Measurements from ENCODE around the gene PRSS57.

Gene PRSS57

GRCh38 chr19:688992-689391 lies 6.3 kb downstream of the PRSS57 start:
- no peak for DNase-seq

DNA sequence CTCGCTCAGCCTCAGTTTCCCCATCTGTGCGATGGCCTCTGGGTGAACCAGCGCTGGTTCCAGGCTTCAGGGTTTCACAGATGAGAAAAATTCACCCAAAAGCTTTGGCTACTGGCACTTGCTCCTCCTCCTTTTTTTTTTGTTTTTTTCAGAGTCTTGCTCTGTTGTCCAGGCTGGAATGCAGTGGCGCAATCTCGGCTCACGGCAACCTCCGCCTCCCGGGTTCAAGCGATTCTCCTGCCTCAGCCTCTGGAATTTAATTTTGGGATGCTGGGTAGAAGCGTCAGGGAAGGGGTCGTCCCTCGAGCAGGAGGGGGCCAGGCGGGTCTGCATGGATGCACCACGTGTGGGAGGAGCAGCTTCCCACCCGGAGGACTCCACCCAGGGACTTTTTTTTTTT lies 7.0 kb downstream of the PRSS57 start:
- no peak for DNase-seq

DNA sequence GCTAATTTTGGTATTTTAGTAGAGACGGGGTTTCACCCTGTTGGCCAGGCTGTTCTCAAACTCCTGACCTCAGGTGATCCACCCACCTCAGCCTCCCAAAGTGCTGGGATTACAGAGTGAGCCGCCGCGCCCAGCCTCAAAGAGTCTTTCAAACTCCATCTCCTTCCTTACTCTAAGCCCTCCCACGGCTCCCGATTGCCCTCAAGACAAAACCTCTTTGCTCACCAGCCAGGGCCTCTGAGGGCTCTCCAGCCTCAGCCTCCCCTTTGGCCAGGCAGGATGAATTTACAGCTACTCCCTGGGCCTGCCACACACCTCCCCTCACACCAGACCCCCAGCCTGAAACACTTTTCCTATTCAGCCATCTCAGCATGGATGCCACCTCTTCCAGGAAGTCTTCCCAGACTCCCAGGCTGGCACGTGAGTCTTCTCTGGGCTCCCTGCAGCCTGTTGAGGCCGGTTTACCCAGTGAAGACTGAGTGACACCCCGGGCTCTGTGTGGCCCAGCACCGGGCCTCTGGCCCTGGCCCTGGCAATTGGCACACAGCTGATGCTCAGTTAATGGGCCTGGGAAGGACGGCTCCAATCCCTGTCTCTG lies 7.6 kb downstream of the PRSS57 start:
- DNase-seq = no peak

GRCh38 chr19:686589-687297 lies 8.5 kb downstream of the PRSS57 start:
- no peak for DNase-seq

DNA sequence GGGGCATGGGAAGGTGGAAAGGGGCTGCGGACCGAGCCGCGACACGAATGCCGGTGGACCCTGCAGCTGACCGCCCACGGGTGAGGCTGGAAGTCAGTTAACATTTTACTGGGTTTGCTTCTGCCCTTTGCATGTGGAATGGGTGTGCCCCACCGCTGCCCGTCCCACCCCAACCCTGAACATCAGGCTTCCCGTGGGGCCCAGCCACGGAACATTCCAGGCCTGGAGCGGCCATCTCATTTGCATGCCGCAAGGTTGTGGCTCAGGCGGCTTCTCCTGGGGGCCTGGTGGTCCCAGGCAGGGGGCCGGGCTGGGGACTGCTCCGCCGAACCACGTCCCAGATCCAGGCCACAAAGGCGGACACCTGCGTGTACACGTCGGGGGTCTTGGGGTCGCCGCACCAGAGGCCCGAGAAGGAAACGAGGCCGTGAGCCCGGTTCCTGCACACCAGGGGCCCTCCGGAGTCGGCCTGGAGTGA lies 9.8 kb downstream of the PRSS57 start:
- DNase-seq = no peak

DNA sequence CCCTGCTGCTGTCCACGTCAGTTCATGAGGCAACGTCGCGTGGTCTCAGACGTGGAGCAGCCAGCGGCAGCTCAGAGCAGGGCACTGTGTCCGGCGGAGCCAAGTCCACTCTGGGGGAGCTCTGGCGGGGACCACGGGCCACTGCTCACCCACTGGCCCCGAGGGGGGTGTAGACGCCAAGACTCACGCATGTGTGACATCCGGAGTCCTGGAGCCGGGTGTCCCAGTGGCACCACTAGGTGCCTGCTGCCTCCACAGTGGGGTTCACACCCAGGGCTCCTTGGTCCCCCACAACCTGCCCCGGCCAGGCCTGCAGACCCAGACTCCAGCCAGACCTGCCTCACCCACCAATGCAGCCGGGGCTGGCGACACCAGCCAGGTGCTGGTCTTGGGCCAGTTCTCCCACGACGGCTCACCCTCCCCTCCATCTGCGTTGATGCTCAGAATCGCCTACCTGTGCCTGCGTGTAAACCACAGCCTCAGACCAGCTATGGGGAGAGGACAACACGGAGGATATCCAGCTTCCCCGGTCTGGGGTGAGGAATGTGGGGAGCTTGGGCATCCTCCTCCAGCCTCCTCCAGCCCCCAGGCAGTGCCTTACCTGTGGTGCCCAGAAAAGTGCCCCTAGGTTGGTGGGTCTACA lies 12.5 kb downstream of the PRSS57 start:
- DNase-seq = no peak

DNA sequence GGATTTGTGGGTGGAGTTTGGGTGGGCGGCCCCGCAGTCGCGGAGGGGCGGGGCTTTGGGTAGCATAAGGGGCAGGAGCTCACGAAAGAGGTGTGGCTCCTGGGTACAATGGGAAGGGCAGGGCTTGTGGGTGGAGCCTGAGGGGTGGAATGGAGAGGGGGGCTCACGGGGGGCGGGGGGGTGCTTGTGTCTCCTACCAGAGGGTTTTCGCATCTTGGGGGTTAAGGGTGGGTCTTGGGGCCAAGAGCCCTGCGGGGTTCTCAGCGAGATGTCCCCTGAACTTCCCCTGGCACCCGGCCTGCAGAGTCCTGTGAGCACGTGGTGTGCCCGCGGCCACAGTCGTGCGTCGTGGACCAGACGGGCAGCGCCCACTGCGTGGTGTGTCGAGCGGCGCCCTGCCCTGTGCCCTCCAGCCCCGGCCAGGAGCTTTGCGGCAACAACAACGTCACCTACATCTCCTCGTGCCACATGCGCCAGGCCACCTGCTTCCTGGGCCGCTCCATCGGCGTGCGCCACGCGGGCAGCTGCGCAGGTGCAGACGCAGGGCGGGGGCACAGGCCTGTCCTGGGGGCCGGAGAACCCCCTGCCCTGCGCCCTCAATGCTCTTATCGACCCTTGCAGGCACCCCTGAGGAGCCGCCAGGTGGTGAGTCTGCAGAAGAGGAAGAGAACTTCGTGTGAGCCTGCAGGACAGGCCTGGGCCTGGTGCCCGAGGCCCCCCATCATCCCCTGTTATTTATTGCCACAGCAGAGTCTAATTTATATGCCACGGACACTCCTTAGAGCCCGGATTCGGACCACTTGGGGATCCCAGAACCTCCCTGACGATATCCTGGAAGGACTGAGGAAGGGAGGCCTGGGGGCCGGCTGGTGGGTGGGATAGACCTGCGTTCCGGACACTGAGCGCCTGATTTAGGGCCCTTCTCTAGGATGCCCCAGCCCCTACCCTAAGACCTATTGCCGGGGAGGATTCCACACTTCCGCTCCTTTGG lies 13.9 kb downstream of the PRSS57 start:
- DNase-seq = no peak

DNA sequence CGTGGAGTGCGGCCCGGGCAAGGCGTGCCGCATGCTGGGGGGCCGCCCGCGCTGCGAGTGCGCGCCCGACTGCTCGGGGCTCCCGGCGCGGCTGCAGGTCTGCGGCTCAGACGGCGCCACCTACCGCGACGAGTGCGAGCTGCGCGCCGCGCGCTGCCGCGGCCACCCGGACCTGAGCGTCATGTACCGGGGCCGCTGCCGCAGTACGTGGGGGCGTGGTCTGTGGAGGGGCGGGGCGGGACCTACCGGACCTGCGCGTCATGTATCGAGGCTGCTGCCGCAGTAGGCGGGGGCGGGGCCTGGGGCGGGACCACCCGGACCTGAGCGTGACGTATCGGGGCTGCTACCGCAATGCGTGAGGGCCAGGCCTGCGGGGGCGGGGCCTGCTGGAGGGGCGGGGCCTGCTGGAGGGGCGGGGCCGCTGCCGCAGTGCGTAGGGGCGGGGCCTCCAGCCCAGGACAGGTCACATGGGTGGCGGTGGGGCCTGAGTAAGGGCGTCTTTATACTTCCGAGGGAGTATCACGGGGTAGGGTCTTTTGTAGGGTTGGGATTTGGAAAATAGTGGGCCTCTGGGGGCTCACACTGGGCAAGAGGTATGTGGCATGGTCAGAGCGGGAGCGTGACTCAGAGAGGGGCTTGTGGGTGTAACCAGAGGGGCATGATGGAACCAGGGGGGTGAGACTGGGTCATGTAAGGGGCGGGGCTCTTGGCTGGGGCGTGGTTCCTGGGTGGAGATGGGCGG lies 14.8 kb downstream of the PRSS57 start:
- DNase-seq = peak; percentile 97

GRCh38 chr19:679418-680286 lies 15.6 kb downstream of the PRSS57 start:
- DNase-seq = peak; percentile 32

DNA sequence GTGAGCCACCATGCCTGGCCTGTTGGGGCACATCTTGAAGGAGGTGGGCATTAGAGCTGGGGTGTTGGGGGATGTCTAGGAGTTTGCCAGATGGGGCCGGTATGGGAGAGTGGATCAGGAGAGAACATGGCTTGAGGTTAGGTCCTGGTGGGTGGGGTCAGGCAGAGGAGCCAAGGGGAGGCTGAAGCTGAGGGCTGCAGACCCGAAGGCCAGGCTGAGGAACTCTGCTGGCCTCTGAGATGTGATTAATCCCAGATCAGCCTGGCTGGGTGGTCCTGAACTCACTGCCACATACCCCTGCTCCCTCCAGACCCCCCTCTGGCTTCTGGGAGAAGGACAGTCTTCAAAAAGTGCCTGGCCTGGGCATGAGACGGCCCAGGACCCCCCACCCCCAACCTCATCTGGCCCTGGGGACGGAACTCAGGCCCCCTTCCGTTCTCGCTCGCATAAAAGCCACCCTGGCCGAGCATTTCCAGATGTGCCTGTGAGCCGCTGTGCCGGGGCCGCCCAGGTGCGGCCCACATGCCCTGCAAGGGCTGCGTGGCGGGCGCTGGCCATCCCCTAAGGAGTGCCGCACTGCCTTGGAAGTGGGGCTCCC lies 16.4 kb downstream of the PRSS57 start:
- no peak for DNase-seq

GRCh38 chr19:677601-678436 lies 17.4 kb downstream of the PRSS57 start:
- no peak for DNase-seq

GRCh38 chr19:677201-677600 lies 18.1 kb downstream of the PRSS57 start:
- DNase-seq = no peak

DNA sequence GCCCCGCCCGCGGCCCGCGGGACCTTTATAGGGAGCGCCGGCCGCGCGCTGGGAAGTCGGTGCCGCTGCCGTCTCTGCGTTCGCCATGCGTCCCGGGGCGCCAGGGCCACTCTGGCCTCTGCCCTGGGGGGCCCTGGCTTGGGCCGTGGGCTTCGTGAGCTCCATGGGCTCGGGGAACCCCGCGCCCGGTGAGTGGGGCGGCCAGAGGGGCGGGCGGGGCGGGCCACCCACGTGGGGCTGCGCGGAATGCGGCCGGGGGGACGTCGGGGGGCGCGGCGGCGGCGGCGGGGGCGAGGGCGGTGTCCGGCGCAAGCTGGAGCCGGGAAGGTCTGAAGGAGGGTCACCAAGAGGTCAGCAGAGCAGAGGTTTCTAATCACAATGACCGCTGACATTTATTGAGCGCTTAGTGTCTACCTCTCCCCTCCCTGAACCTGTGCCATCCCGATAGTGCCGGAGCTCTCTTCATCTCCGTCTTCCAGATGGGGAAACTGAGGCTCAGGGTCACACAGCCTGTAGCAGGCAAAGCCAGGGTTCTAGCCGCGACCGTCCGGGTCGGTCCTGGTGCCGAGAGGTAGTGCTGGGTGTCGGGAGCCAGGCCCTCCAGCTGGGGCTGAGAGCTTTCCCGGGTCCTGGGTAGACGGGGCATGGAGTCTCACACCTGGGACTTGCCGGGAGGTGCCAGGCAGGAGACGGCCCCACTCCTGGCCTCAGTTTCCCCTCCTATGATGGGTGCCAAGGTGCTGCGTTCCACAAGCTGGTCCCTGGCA lies 18.7 kb downstream of the PRSS57 start, which contains the start of gene FSTL3:
Gene FSTL3 (plus strand): TSS at position 54 of the 767 bp plus-strand sequence. CDS start 32 bp downstream, at position 86.
- no peak for DNase-seq

DNA sequence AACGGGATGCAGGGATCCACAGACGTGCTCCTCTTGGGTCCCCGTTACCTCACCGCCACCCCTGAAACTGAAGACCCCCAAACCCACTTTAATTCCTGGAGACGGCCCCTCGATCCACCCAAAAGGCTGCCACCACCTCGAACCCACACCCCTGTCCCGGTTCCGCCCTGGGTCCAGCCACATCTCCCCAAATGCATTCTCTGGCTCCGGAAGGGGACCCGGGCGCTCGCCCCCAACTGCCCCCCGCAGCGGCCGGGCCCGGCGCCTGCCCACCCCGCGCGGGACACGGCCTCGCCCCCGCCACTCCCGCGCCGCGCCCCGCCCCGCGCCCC lies 19.3 kb downstream of the PRSS57 start:
- no peak for DNase-seq

DNA sequence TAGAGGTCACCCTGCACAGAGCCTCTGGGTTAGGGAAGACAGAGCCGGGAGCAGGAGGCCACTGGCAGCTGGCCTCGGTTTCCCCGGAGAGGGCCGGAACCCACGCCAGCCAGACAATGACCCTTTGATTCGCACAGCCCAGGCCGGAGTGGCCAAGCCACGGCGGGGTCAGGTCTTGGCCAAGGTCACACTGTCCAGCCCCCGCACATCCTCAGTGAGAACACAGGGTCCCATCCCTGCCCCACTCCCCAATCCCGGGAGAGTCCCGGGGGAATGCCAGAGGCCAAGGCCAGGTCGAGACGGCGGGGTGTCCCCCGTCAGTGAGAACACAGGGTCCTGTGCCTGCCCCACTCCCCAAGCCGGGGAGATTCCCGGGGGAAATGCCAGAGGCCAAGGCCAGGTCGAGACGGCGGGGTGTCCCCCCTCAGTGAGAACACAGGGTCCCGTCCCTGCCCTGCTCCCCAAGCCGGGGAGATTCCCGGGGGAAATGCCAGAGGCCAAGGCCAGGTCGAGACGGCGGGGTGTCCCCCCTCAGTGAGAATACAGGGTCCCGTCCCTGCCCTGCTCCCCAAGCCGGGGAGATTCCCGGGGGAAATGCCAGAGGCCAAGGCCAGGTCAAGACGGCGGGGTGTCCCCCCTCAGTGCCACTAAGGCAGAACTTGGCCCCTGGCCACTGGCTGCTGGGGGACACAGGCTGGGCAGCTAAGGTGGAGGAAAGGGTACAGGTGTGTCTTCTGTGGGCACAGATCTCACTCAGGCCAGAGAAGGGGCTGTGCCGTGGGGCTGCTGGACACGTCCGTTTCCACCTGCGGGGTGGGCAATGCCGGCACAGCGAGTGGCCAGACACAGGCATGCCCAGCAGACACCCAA lies 20.7 kb downstream of the PRSS57 start:
- no peak for DNase-seq

DNA sequence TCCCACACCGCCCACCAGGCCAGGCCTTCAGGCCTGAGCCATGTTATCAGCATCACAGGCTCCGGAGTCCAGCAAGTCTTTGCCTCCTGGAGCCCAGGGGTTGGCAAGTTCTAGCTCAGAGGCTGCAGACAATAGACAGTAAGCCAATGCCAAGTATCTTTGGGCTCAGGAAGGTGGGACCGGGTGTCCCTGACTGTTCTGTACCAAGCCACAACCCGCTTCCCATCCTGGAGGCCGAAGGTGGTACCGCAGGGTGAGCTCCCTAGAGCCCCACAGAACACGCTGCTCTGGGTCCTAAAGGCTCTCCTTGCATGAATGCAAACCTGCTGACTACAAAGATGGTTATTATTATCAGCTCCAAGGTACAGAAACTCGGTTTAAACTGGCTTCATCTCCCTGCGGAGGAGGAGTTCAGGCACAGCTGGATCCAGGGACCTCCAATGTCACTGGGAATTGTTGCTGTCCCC lies 24.6 kb downstream of the PRSS57 start:
- DNase-seq = no peak

- peak; percentile 61 for DNase-seq
Observed at GRCh38 chr19:668675-669434, 26.4 kb downstream of the PRSS57 start.

All from OCI-M1 (cell line).